IMR-90 (cell line): ENCODE data around the gene GNB5. TPM values are rescaled to one million over a fixed set of nuclear protein-coding genes. Genes with fewer than 3 reads are reported as not detected.

Source experiments
- ATAC-seq: fragments of 200-7000 bp; cut with Tn5 transposase; 2 replicates; pipeline ENCODE4 v1.9.1; 2020; ENCODE audit warnings: low read depth, mild to moderate bottlenecking, moderate library complexity
- BruUV-seq: library from RNA; stranded (reverse); fragments of 400-500 nt; replicated peaks from 2 replicates; lab custom pipeline; 2021; lab: Mats Ljungman, UMichigan
- CTCF ChIA-PET: fragments of 300-600 bp; formaldehyde crosslinking; extraction: SDS; loops from one replicate; lab custom pipeline; 2021; ENCODE audit warnings: antibody characterized with exemption; lab: Yijun Ruan, JAX
- POLR2A ChIA-PET: fragments of 300-600 bp; sonication (Branson Sonifier 250); formaldehyde crosslinking; loops from one replicate; lab custom pipeline; 2022; ENCODE audit warnings: antibody characterized with exemption; ENCODE audit not compliant: unreplicated experiment; lab: Charles Lee
- DNase-seq: peaks from one replicate; pipeline ENCODE4 v3.0.0; 2013
- H2AFZ ChIP-seq: replicated peaks from 2 replicates; pipeline ENCODE3; 2013; ENCODE audit warnings: low read length, mild to moderate bottlenecking; ENCODE audit not compliant: poor library complexity
- H2AK5ac ChIP-seq: 2 replicates; pipeline ENCODE4 v1.6.1; 2013; ENCODE audit warnings: low read depth, low read length, inconsistent platforms
- H2AK9ac ChIP-seq: replicated peaks from 2 replicates; pipeline ENCODE3; 2013; ENCODE audit warnings: mild to moderate bottlenecking, low read depth, low read length, moderate library complexity; ENCODE audit not compliant: poor library complexity
- H2BK120ac ChIP-seq: 2 replicates; pipeline ENCODE4 v1.6.1; 2013; ENCODE audit warnings: low read depth, low read length, inconsistent platforms
- H2BK15ac ChIP-seq: 3 replicates; pipeline ENCODE4 v1.6.1; 2013; ENCODE audit warnings: low read depth, low read length, inconsistent platforms
- H2BK20ac ChIP-seq: 2 replicates; pipeline ENCODE4 v1.6.1; 2013; ENCODE audit warnings: low read depth, mild to moderate bottlenecking, inconsistent platforms, low read length, moderate library complexity
- H2BK5ac ChIP-seq: 2 replicates; pipeline ENCODE4 v1.6.1; 2013; ENCODE audit warnings: mild to moderate bottlenecking, low read depth, low read length, inconsistent platforms; ENCODE audit not compliant: poor library complexity, severe bottlenecking
- H3K14ac ChIP-seq: replicated peaks from 2 replicates; pipeline ENCODE4 v1.6.1; 2013; ENCODE audit warnings: low read depth, low read length, inconsistent platforms
- H3K18ac ChIP-seq: 2 replicates; pipeline ENCODE4 v1.6.1; 2013; ENCODE audit warnings: low read depth, low read length, control low read depth
- H3K23ac ChIP-seq: 2 replicates; pipeline ENCODE4 v1.6.1; 2013; ENCODE audit warnings: low read depth, low read length, inconsistent platforms
- H3K27ac ChIP-seq: 2 replicates; pipeline ENCODE4 v1.5.1; 2013; ENCODE audit warnings: mild to moderate bottlenecking, control low read depth, low read length; ENCODE audit not compliant: insufficient read depth
- H3K27me3 ChIP-seq: 2 replicates; pipeline ENCODE4 v1.6.1; 2013; ENCODE audit warnings: low read length; ENCODE audit not compliant: control insufficient read depth, insufficient read depth
- H3K36me3 ChIP-seq: 2 replicates; pipeline ENCODE4 v1.6.1; 2013; ENCODE audit warnings: low read length, mixed read lengths; ENCODE audit not compliant: control insufficient read depth, insufficient read depth
- H3K4ac ChIP-seq: 2 replicates; pipeline ENCODE4 v1.6.1; 2013; ENCODE audit warnings: low read depth, low read length, inconsistent platforms
- H3K4me1 ChIP-seq: 2 replicates; pipeline ENCODE4 v1.6.1; 2013; ENCODE audit warnings: low read length, mixed read lengths; ENCODE audit not compliant: control insufficient read depth, insufficient read depth
- H3K4me2 ChIP-seq: 2 replicates; pipeline ENCODE4 v1.6.1; 2013; ENCODE audit warnings: low read depth, mild to moderate bottlenecking, control low read depth, low read length, moderate library complexity
- H3K4me3 ChIP-seq: 2 replicates; pipeline ENCODE4 v1.5.1; 2013; ENCODE audit warnings: low read depth, mild to moderate bottlenecking, control low read depth, low read length, moderate library complexity; ENCODE audit not compliant: insufficient read depth
- H3K56ac ChIP-seq: 2 replicates; pipeline ENCODE4 v1.6.1; 2013; ENCODE audit warnings: low read length, inconsistent platforms; ENCODE audit not compliant: insufficient read depth; ENCODE audit errors: extremely low read depth
- H3K79me1 ChIP-seq, 2 experiments: 2 replicates each; pipeline ENCODE4 v1.6.1; 2013; ENCODE audit warnings: low read length in 2 of 2, inconsistent platforms in 1 of 2, low read depth in 1 of 2
- H3K9ac ChIP-seq: 2 replicates; pipeline ENCODE4 v1.6.1; 2013; ENCODE audit warnings: low read depth, low read length, control low read depth
- H3K9me1 ChIP-seq: 2 replicates; pipeline ENCODE4 v1.6.1; 2013; ENCODE audit warnings: low read length, inconsistent platforms; ENCODE audit not compliant: insufficient read depth
- H3K9me3 ChIP-seq: 2 replicates; pipeline ENCODE4 v1.6.1; 2013; ENCODE audit warnings: low read length; ENCODE audit not compliant: control insufficient read depth, insufficient read depth
- H4K20me1 ChIP-seq: 2 replicates; pipeline ENCODE4 v1.6.1; 2013; ENCODE audit warnings: low read length, inconsistent platforms; ENCODE audit not compliant: insufficient read depth
- H4K5ac ChIP-seq: 2 replicates; pipeline ENCODE4 v1.6.1; 2013; ENCODE audit warnings: mild to moderate bottlenecking, low read depth, low read length, control low read depth
- H4K8ac ChIP-seq, 2 experiments: 2 replicates each; pipeline ENCODE4 v1.6.1; 2013; ENCODE audit warnings: low read depth in 2 of 2, low read length in 2 of 2, control low read depth in 1 of 2, inconsistent platforms in 1 of 2
- H4K91ac ChIP-seq: 2 replicates; pipeline ENCODE4 v1.6.1; 2013; ENCODE audit warnings: low read depth, low read length, inconsistent platforms; ENCODE audit not compliant: insufficient read depth
- BHLHE40 ChIP-seq: fragments of 150-350 bp; IDR thresholded peaks from 2 replicates; pipeline ENCODE4 v1.6.1; 2016; ENCODE audit warnings: mild to moderate bottlenecking, low read depth, low read length
- CHD1 ChIP-seq: IDR thresholded peaks from 2 replicates; pipeline ENCODE4 v1.6.1; 2012; ENCODE audit warnings: low read depth, low read length, improper control_type of control experiment
- CTCF ChIP-seq: conservative IDR thresholded peaks from 2 replicates; pipeline ENCODE4 v1.5.1; 2012; ENCODE audit warnings: mild to moderate bottlenecking, low read depth, low read length, improper control_type of control experiment
- FOS ChIP-seq: fragments of 150-350 bp; IDR thresholded peaks from 2 replicates; pipeline ENCODE4 v1.6.1; 2016; ENCODE audit warnings: low read depth, low read length
- MAFK ChIP-seq: IDR thresholded peaks from 2 replicates; pipeline ENCODE4 v1.6.1; 2012; ENCODE audit warnings: low read depth, low read length, improper control_type of control experiment
- MAZ ChIP-seq: IDR thresholded peaks from 2 replicates; pipeline ENCODE4 v1.6.1; 2012; ENCODE audit warnings: low read depth, mild to moderate bottlenecking, low read length, improper control_type of control experiment, moderate library complexity, borderline replicate concordance
- MXI1 ChIP-seq: IDR thresholded peaks from 2 replicates; pipeline ENCODE4 v1.6.1; 2012; ENCODE audit warnings: low read depth, mild to moderate bottlenecking, low read length, moderate library complexity, borderline replicate concordance
- NFE2L2 ChIP-seq: fragments of 150-350 bp; IDR thresholded peaks from 2 replicates; pipeline ENCODE4 v1.6.1; 2016; ENCODE audit warnings: low read depth, mild to moderate bottlenecking, low read length
- POLR2A ChIP-seq: IDR thresholded peaks from 2 replicates; pipeline ENCODE4 v1.6.1; 2012; ENCODE audit warnings: mild to moderate bottlenecking, low read depth, low read length
- RAD21 ChIP-seq: IDR thresholded peaks from 2 replicates; pipeline ENCODE4 v1.6.1; 2012; ENCODE audit warnings: low read length, improper control_type of control experiment
- RCOR1 ChIP-seq: IDR thresholded peaks from 2 replicates; pipeline ENCODE4 v1.6.1; 2012; ENCODE audit warnings: mild to moderate bottlenecking, low read length, improper control_type of control experiment; ENCODE audit not compliant: insufficient replicate concordance
- RFX5 ChIP-seq: IDR thresholded peaks from 2 replicates; pipeline ENCODE4 v1.8.0; 2012; ENCODE audit warnings: low read depth, mild to moderate bottlenecking, low read length, moderate library complexity
- SMC3 ChIP-seq: fragments of 150-350 bp; IDR thresholded peaks from 2 replicates; pipeline ENCODE4 v1.6.1; 2016; ENCODE audit warnings: low read depth, mild to moderate bottlenecking, antibody characterized with exemption, low read length, moderate library complexity
- USF2 ChIP-seq: fragments of 150-350 bp; IDR thresholded peaks from 2 replicates; pipeline ENCODE4 v1.6.1; 2017; ENCODE audit warnings: mild to moderate bottlenecking, antibody characterized with exemption, low read length, low read depth
- WGBS, 2 experiments: methylation state at CpG; one replicate each; pipeline versions ENCODE4 v1.1.5 to v1.1.7; 2013; ENCODE audit warnings: missing lambda C conversion rate in 2 of 2; ENCODE audit not compliant: insufficient read length in 1 of 2; ENCODE audit errors: extremely low coverage in 2 of 2; 5-methylcytosine and 5-hydroxymethylcytosine counted together
- dilution Hi-C: fragments of 300-500 bp; cut with HindIII; formaldehyde crosslinking; loops from one replicate; pipeline ENCODE4 v1.14.3; 2018; ENCODE audit warnings: low sequenced_read_pairs; ENCODE audit not compliant: unreplicated experiment
- in situ Hi-C: fragments of 300-500 bp; cut with MboI; formaldehyde crosslinking; loops from 3 replicates; pipeline ENCODE4 v1.14.3; 2019; ENCODE audit warnings: low sequenced_read_pairs, inconsistent platforms, mixed read lengths
- intact Hi-C: fragments of 100-400 bp; cut with micrococcal nuclease; formaldehyde crosslinking; loops from 2 replicates; pipeline ENCODE4 v1.10.0; 2022
- polyA plus RNA-seq, 3 experiments: library from polyadenylated mRNA; depleted of rRNA; stranded (reverse); fragments of >200 nt; gene quantifications; 2 replicates each; pipeline ENCODE4 v1.2.3, GENCODE V29; 2012; ENCODE audit warnings: low replicate concordance in 1 of 3
- total RNA-seq: library from RNA; depleted of rRNA; stranded (reverse); fragments of >200 nt; gene quantifications from 2 replicates; pipeline ENCODE4 v1.2.3, GENCODE V29; 2012

GNB5 gene
- total and polyA plus RNA-seq, 2 of the 4 experiments (the other 2 are of a cell fraction) = 27.7 to 33.2 TPM

GRCh38 chr15:52225230-52225629 is 34.0 kb upstream of the GNB5 start:
- POLR2A ChIA-PET = no interaction called here

More at GRCh38 chr15:52225230-52225629, 34.0 kb upstream of the GNB5 start:
- no peak overlapping the region for H3K4me2 ChIP-seq
- H2BK20ac ChIP-seq = no peak overlapping the region
- no peak overlapping the region for H2BK120ac ChIP-seq
- no peak overlapping the region for H3K14ac ChIP-seq
- dilution Hi-C loops (no loop called here), intact Hi-C loops (loop anchor here (5.0 to 10.0 kb wide), 3 partner anchors 338 to 573 kb away; no protein-coding TSS in a partner anchor), in situ Hi-C loops (no loop called here)
- no peaks in the 10 kb centered on the region for H3K36me3 ChIP-seq
- no peak overlapping the region for H3K18ac ChIP-seq
- no peak overlapping the region for H2AFZ ChIP-seq
- DNase-seq = no peak
- no peaks in the 10 kb centered on the region for H3K9me3 ChIP-seq
- no peak for ATAC-seq
- WGBS, 2 experiments = 76% methylated on average over 3 of the region's 8 CpGs; no CpG with 5 or more reads in 1 of the 2 experiments
- TF ChIP-seq RCOR1 (no peak), FOS (no peak), MXI1 (no peak), CTCF (no peak), MAFK (no peak), CHD1 (no peak), RFX5 (no peak), NFE2L2 (no peak), BHLHE40 (no peak), SMC3 (no peak), POLR2A (no peak), USF2 (no peak), RAD21 (no peak), MAZ (no peak)
- CTCF ChIA-PET = interaction anchor here (0.7 to 1.4 kb wide), 2 partner anchors 16 to 218 kb away, joined by 3 to 4 read pairs; no protein-coding TSS in a partner anchor
- H3K23ac ChIP-seq = no peak overlapping the region
- H3K4me3 ChIP-seq = no peak overlapping the region
- no peaks in the 10 kb centered on the region for H3K79me1 ChIP-seq
- no TSS peak for BruUV-seq
- no peak overlapping the region for H3K9ac ChIP-seq
- H4K20me1 ChIP-seq = no peaks in the 10 kb centered on the region
- H3K27ac ChIP-seq = no peak overlapping the region
- H3K9me1 ChIP-seq = no peaks in the 10 kb centered on the region
- H2AK5ac ChIP-seq = no peak overlapping the region
- no peak overlapping the region for H2AK9ac ChIP-seq
- H2BK5ac ChIP-seq = no peak overlapping the region
- H4K91ac ChIP-seq = no peak overlapping the region
- no peak overlapping the region for H3K4ac ChIP-seq
- H3K56ac ChIP-seq = no peak overlapping the region
- H4K8ac ChIP-seq = no peak overlapping the region
- H3K27me3 ChIP-seq = peaks cover 22% of the 10 kb centered on the region
- no peak overlapping the region for H2BK15ac ChIP-seq
- H4K5ac ChIP-seq = no peak overlapping the region
- H3K4me1 ChIP-seq = peaks cover 1% of the 10 kb centered on the region; the same call in 1 of the 2 replicates
